ENCODE data around the gene ZSWIM9.

DNA sequence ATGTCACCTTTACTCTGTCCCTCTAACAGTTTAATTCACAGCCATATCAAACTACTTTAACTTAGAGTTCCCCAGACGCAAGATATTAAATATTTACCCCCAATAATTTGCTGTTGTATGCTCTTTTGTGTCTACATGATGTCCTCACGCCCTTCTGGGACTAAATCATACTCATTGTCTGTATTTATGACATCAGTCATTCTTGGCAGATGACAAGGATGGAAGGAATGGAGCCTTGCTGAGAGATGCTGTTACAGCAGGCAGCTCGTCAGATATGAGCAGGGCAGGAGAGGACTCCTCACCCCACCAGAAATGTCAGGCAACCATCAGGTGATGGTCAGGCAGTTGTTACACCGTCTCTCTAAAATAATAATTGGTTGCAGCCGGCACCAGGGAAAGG is 43.5 kb downstream of the ZSWIM9 start:
- TF ChIP-seq, protein P1, sequence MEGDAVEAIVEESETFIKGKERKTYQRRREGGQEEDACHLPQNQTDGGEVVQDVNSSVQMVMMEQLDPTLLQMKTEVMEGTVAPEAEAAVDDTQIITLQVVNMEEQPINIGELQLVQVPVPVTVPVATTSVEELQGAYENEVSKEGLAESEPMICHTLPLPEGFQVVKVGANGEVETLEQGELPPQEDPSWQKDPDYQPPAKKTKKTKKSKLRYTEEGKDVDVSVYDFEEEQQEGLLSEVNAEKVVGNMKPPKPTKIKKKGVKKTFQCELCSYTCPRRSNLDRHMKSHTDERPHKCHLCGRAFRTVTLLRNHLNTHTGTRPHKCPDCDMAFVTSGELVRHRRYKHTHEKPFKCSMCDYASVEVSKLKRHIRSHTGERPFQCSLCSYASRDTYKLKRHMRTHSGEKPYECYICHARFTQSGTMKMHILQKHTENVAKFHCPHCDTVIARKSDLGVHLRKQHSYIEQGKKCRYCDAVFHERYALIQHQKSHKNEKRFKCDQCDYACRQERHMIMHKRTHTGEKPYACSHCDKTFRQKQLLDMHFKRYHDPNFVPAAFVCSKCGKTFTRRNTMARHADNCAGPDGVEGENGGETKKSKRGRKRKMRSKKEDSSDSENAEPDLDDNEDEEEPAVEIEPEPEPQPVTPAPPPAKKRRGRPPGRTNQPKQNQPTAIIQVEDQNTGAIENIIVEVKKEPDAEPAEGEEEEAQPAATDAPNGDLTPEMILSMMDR (IDR thresholded peaks at IDR 0.05): no peak
- TF ChIP-seq POLR2A (IDR thresholded peaks at IDR 0.05): no peak
